ENCODE measurements around the gene FAM193A. TPM values are rescaled to one million over a fixed set of nuclear protein-coding genes. Genes with fewer than 3 reads are reported as not detected.

The FAM193A gene
- polyA plus RNA-seq, 1 of the 3 experiments (the other 2 are of a cell fraction): 9.2 TPM

DNA sequence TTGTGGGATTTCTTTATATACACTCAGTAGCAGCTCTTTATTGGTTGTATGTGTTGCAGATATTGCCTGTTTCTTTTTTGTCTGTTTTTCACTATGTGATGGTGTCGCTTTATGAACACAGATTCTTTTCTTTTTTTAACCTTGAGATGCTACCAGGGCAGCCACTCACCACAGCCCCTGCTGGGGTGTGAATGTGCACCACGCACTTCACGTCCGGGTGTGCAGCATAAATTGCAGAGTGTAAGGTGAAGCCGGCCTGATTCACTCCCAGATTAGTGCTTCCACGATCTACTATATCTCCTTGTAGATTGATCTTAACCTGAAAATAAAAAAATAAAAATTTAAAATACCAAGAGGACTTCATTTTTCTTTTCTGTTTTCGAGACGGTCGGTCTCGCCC is 71.4 kb downstream of the FAM193A start (continued):
- TF ChIP-seq, protein P1, sequence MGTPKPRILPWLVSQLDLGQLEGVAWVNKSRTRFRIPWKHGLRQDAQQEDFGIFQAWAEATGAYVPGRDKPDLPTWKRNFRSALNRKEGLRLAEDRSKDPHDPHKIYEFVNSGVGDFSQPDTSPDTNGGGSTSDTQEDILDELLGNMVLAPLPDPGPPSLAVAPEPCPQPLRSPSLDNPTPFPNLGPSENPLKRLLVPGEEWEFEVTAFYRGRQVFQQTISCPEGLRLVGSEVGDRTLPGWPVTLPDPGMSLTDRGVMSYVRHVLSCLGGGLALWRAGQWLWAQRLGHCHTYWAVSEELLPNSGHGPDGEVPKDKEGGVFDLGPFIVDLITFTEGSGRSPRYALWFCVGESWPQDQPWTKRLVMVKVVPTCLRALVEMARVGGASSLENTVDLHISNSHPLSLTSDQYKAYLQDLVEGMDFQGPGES (IDR thresholded peaks at IDR 0.05; ENCODE audit: low read depth, low read length): no peak
- no peak for TF ChIP-seq RCOR1 (IDR thresholded peaks at IDR 0.05; ENCODE audit: low read length)
- no peak for TF ChIP-seq TCF12 (IDR thresholded peaks at IDR 0.05)

DNA sequence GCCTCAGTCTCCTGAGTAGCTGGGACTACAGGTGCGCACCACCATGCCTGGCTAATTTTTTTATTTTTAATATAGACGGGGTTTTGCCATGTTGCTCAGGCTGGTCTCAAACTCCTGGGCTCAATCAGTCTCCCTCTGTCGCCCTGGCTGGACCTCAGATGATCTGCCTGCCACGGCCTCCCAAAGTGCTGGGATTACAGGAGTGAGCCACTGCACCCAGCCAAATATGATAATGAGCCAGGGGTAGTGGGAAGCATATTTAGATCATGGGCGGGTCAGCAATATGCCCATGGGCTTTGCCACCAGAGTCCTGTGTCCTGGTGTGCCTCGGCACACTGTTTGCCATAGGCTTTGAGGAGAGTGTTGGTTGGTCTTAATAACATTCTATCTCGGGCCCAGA is 71.8 kb downstream of the FAM193A start:
- H3K4me3 ChIP-seq (ENCODE audit: low read depth in 2 of 2, low read length in 1 of 2): no peak overlapping the region

DNA sequence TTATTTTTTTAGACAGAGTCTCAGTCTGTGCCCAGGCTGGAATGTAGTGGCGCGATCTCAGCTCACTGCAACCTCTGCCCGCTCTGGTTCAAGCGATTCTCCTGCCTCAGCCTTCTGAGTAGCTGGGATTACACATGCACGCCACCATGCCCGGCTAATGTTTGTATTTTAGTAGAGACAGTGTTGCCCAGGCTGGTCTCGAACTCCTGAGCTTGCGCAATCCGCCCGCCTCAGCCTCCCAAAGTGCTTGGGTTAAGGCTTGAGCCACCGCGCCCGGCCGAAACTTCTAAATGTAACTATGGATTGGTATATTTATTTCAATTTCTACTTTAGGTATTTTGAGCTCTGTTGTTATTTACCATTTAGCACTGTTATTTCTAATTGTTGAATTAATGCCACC is 79.4 kb downstream of the FAM193A start:
- Histone ChIP-seq H3K4me1 (ENCODE audit: control insufficient read depth in 1 of 2, insufficient read depth in 2 of 2, low read depth in 1 of 2, low read length in 1 of 2) (no peaks in the 10 kb centered on the region), H3K4me3 (ENCODE audit: low read depth in 2 of 2, low read length in 1 of 2) (no peak overlapping the region), H3K9me3 (no peaks in the 10 kb centered on the region), H3K9me2 (no peaks in the 10 kb centered on the region), H3K27me3 (ENCODE audit: insufficient read depth) (no peaks in the 10 kb centered on the region), H4K20me1 (ENCODE audit: insufficient read depth) (peaks cover 88% of the 10 kb centered on the region), H3K9ac (no peak overlapping the region), H2AFZ (ENCODE audit: low read depth) (no peak overlapping the region), H3F3A (replicated peaks; ENCODE audit: insufficient read depth) (peaks cover 25% of the 10 kb centered on the region), H3K79me2 (ENCODE audit: insufficient read depth) (peaks cover 97% of the 10 kb centered on the region), H3K27ac (ENCODE audit: low read depth in 2 of 2, low read length in 1 of 2) (no peak overlapping the region), H3K4me2 (no peak overlapping the region), H3K36me3 (replicated peaks in 1 of 2; ENCODE audit: control insufficient read depth in 1 of 2, insufficient read depth in 2 of 2, low read length in 1 of 2) (no peaks in the 10 kb centered on the region)
- POLR2A ChIA-PET: no interaction called here
- DNase-seq: no peak
- 96% methylated on average over 10 of the region's 14 CpGs for WGBS (ENCODE audit: low lambda C conversion rate)
- CTCF ChIA-PET: interaction anchor here (1.0 to 1.5 kb wide), 2 partner anchors 17 to 59 kb away, joined by 3 read pairs; no protein-coding TSS in a partner anchor
- TF ChIP-seq, protein P2, sequence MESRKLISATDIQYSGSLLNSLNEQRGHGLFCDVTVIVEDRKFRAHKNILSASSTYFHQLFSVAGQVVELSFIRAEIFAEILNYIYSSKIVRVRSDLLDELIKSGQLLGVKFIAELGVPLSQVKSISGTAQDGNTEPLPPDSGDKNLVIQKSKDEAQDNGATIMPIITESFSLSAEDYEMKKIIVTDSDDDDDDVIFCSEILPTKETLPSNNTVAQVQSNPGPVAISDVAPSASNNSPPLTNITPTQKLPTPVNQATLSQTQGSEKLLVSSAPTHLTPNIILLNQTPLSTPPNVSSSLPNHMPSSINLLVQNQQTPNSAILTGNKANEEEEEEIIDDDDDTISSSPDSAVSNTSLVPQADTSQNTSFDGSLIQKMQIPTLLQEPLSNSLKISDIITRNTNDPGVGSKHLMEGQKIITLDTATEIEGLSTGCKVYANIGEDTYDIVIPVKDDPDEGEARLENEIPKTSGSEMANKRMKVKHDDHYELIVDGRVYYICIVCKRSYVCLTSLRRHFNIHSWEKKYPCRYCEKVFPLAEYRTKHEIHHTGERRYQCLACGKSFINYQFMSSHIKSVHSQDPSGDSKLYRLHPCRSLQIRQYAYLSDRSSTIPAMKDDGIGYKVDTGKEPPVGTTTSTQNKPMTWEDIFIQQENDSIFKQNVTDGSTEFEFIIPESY (IDR thresholded peaks at IDR 0.05; ENCODE audit: borderline replicate concordance, low read depth): no peak
- TF ChIP-seq EZH2phosphoT487 (IDR thresholded peaks at IDR 0.05; ENCODE audit: borderline replicate concordance, low read depth): no peak
- TF ChIP-seq ELF1 (IDR thresholded peaks at IDR 0.05): no peak
- no peak for TF ChIP-seq RXRA (IDR thresholded peaks at IDR 0.05; ENCODE audit: borderline replicate concordance, low read depth)
- TF ChIP-seq, protein P3, sequence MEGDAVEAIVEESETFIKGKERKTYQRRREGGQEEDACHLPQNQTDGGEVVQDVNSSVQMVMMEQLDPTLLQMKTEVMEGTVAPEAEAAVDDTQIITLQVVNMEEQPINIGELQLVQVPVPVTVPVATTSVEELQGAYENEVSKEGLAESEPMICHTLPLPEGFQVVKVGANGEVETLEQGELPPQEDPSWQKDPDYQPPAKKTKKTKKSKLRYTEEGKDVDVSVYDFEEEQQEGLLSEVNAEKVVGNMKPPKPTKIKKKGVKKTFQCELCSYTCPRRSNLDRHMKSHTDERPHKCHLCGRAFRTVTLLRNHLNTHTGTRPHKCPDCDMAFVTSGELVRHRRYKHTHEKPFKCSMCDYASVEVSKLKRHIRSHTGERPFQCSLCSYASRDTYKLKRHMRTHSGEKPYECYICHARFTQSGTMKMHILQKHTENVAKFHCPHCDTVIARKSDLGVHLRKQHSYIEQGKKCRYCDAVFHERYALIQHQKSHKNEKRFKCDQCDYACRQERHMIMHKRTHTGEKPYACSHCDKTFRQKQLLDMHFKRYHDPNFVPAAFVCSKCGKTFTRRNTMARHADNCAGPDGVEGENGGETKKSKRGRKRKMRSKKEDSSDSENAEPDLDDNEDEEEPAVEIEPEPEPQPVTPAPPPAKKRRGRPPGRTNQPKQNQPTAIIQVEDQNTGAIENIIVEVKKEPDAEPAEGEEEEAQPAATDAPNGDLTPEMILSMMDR (IDR thresholded peaks at IDR 0.05): no peak
- TF ChIP-seq, protein P4, sequence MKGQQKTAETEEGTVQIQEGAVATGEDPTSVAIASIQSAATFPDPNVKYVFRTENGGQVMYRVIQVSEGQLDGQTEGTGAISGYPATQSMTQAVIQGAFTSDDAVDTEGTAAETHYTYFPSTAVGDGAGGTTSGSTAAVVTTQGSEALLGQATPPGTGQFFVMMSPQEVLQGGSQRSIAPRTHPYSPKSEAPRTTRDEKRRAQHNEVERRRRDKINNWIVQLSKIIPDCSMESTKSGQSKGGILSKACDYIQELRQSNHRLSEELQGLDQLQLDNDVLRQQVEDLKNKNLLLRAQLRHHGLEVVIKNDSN (IDR thresholded peaks at IDR 0.05; ENCODE audit: borderline replicate concordance, low read depth): no peak
- no peak for TF ChIP-seq YY1 (IDR thresholded peaks at IDR 0.05; ENCODE audit: low read depth)
- no peak for TF ChIP-seq RAD21 (IDR thresholded peaks at IDR 0.05; ENCODE audit: low read length)
- no peak for TF ChIP-seq POLR2AphosphoS5 (IDR thresholded peaks at IDR 0.05; ENCODE audit: low read depth, low read length)
- TF ChIP-seq, protein P5, sequence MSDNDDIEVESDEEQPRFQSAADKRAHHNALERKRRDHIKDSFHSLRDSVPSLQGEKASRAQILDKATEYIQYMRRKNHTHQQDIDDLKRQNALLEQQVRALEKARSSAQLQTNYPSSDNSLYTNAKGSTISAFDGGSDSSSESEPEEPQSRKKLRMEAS (IDR thresholded peaks at IDR 0.05; ENCODE audit: low read depth): no peak
- TF ChIP-seq GATA2 (CRISPR knock-in tag; IDR thresholded peaks at IDR 0.05): no peak
- TF ChIP-seq TAF1 (IDR thresholded peaks at IDR 0.05; ENCODE audit: borderline replicate concordance, low read depth, low read length): no peak
- TF ChIP-seq SMC3 (IDR thresholded peaks at IDR 0.05; ENCODE audit: low read depth, low read length): no peak
- TF ChIP-seq MXI1 (IDR thresholded peaks at IDR 0.05; ENCODE audit: low read depth, low read length): no peak

More for the DNA sequence above, 71.8 kb downstream of the FAM193A start:
- Histone ChIP-seq H3K4me2 (no peak overlapping the region), H3K4me1 (ENCODE audit: control insufficient read depth in 1 of 2, insufficient read depth in 2 of 2, low read depth in 1 of 2, low read length in 1 of 2) (peaks cover 0 to 2% of the 10 kb centered on the region in 2 experiments; a peak in 1 of 4 replicates), H3K36me3 (replicated peaks in 1 of 2; ENCODE audit: control insufficient read depth in 1 of 2, insufficient read depth in 2 of 2, low read length in 1 of 2) (peaks cover 0 to 4% of the 10 kb centered on the region in 2 experiments), H2AFZ (ENCODE audit: low read depth) (no peak overlapping the region), H3K27me3 (ENCODE audit: insufficient read depth) (no peaks in the 10 kb centered on the region), H3K9ac (no peak overlapping the region), H3F3A (replicated peaks; ENCODE audit: insufficient read depth) (peaks cover 7% of the 10 kb centered on the region), H3K79me2 (ENCODE audit: insufficient read depth) (peaks cover 100% of the 10 kb centered on the region), H4K20me1 (ENCODE audit: insufficient read depth) (peaks cover 90% of the 10 kb centered on the region), H3K9me3 (no peaks in the 10 kb centered on the region), H3K27ac (ENCODE audit: low read depth in 2 of 2, low read length in 1 of 2) (no peak overlapping the region), H3K9me2 (no peaks in the 10 kb centered on the region)
- no peak for DNase-seq
- ChIA-PET POLR2A (no interaction called here), CTCF (no interaction called here)
- 97% methylated on average over 7 of the region's 7 CpGs for WGBS (ENCODE audit: low lambda C conversion rate)
- no peak for TF ChIP-seq GABPA (IDR thresholded peaks at IDR 0.05; ENCODE audit: low read depth)
- no peak for TF ChIP-seq CHD2 (IDR thresholded peaks at IDR 0.05; ENCODE audit: low read length, partially characterized antibody)

All from SK-N-SH (cell line).